NCI-H1417 treated with DMSO at 0.1 percent for 48 hours (cell line): Measurements from ENCODE around the gene BICDL2.

Experiments used
- DNase-seq: peaks from one replicate; lab custom pipeline; 2025; lab: John Stamatoyannopoulos, UW

BICDL2 gene

DNA sequence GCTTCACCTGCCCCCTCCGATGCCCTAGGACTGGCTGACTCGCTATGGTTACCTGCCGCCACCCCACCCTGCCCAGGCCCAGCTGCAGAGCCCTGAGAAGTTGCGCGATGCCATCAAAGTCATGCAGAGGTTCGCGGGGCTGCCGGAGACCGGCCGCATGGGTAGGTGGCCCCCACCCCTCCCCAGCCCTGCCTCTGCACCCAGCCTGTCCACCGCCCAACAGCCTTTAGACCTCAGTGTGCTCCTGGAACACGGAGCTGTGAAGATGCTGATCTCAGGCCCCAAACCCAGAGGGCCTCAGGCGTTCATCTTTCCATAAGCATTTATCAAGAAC, 10.6 kb upstream of the BICDL2 start:
- DNase-seq, result no peak

DNA sequence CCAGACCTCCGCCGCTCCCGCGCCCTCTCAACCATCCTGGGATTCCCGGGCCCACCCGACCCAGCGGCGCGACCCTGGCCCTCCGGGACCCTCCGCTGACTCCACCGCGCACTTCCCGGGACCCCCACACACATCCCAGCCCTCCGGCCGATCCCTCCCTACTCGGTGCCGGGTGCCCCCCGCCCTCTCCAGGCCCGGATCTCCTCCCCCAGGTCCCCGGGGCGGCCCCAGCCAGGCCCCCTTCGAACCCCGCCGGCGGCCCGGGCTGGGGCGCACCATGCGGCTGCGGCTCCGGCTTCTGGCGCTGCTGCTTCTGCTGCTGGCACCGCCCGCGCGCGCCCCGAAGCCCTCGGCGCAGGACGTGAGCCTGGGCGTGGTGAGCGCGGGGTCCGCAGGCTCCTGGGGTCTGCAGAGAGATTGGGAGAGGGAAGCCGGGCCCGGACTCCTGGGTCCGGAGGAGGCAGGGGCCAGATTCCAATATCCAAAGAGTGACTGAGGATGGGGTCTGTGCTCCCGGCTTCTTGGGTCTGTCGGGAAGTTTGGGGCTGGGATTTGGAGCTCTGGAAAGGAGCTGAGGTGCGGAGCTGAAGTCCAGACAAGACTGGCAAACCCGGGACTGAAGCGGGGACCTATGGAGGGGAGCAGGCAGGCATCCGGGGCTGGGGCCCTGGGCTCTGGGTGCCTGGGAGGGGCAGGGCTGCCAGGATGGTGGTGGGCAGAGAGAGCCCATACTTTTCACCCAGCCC, 10.1 kb upstream of the BICDL2 start:
- no peak for DNase-seq

DNA sequence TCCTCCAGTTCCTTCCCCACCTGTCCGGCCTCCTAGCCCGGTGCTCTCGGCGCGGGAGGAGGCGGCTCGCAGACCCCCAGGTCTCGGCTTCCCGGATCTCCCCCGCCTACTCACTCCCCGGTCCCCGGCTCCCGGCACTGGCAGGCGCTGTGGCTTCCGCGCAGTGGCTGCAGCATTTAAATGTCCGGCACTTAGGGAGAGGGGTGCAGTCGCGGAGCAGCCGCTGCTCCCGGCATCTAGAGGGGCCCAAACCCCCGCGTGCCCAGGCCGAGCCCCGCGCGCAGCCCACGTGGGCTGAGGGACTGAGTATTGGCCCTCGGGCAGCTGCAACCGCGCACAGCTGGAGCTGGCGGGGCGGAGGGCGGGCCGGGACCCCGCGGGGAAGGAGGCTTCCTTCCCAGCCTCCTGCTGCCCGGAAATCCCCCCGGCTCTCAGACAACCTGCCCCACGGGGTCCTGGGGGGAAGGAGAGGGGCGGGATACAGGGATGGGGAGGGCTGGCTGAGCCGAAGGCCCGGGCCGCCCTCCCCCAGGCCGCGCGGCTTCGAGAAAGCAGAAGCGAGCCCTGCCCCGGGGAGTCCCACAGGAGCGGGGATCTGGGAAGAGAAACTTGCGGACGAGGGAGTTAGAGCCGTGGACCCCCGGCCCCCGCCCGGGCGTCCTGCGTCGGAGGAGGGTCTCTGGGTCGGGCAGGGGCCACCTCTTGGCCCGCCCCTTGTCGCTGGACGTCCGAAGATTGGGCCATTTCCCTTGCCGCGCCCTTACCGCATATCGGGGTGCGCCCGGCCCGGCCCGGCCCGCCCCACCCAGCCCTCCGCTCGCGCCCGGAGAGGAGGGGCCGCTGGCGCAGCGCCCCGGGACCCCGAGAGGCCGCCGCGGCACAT, 9.3 kb upstream of the BICDL2 start, which contains the start of gene MMP25:
TSS of gene MMP25 (plus strand) at position 804 of the 883 bp plus-strand sequence. CDS start 357 bp downstream, outside the sequence.
- no peak for DNase-seq

DNA sequence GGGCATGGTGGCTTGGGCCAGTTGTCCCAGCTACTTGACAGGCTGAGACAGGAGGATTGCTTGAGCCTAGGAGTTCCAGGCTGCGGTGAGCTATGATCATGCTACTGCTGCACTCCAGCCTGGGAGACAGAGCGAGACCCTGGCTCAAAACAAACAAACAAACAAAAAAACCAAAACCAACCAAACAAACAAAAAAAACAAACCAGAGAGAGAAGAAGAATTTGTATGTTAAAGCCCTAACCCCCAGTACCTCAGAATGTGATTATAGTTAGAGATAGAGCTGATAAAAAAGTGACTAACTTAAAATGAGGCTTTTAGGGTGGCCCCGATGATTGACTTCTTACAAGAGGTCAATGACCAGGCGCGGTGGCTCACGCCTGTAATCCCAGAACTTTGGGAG, 8.0 kb upstream of the BICDL2 start:
- DNase-seq, result no peak

DNA sequence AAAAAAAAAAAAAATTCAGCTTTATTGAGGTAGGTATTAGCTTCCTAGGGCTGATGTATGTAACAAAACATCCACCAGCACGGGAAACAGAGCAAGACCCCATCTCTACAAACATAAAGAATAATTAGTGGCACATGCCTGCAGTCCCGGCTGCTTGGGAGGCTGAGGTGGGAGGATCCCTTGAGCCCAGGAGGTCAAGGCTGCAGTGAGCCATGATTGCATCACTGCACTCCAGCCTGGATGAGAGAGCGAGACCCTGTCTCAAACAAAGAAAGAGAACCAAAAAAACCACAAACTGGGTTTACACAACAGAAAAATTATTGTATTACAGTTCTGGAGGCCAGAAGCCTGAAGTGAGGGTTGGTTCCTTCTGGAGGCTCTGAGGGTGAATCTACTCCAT, 5.6 kb upstream of the BICDL2 start:
- no peak for DNase-seq

DNA sequence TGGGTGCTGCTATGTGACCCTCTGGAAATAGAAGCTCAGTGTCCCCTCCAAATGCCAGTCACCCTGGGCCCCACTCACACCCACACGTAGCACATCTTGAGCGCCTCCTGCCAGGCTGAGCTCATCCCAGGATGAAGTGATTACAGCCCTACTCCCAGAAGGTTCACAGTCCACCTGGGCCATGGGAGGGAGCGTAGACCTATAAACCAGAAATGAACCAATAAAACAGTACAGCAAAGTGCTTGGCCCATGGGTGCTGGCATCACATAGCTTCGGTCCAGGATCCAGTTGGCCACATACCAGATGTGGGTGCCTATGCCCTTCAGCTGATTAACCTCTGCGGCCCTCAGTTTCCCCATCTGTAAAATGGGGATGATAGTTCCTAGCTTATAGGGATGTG, 2.2 kb upstream of the BICDL2 start:
- DNase-seq, result no peak

DNA sequence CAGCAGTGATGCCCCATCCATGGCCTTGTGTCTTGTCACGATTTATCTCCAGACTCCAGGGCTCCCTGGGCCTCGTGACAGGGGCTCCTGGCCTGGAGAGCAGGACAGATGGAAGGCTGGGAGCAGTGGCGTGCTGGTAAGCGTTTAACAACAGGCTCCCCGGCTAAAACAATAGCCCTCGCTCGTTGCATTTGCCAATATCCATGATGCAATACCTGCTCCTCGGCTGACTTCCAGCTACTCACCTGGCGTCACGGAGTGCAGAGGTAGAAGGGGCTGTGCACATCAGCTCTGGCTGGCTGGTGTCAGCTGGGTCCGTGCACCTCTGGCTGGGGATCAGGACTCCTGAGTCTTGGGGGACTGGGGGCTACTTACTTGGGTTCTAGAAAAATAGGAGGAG, 1.5 kb upstream of the BICDL2 start:
- no peak for DNase-seq

DNA sequence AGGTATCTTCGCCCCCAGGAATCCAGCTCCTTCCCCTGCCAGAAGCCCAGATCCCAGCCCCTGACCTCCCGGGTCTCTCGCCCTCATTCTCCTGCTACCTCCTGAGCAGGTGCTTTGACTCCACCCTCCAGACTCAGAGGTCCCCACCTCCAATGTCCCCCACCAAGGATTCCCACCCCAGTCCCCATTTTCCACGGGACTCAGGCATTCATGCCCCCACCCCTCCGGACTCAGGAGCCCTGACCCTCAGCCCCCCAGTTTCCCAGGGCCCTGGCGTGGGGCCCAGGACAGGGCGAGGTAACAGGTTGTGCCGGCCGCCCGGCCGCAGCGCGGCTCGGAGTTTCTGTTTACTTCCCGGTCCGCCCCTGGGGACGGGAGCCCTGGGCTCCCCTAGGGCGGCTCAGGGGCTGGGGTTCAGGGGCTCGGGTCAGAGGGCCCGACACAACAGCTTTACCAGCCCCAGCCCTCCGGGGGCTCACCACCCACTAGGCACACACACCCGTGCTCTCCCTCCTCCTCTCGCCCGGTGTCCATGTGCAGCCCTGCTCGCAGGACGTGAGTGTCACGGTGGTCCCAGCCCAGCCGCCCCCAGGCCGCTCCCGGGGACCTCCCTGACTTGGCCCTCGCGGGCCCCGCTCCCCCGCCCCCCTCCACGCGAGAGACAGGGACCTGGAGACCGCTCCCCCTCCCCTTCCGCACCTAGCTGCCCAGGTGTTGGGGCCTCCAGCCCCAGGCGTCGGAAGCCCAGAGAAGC, 595 bp downstream of the BICDL2 start:
- no peak for DNase-seq

DNA sequence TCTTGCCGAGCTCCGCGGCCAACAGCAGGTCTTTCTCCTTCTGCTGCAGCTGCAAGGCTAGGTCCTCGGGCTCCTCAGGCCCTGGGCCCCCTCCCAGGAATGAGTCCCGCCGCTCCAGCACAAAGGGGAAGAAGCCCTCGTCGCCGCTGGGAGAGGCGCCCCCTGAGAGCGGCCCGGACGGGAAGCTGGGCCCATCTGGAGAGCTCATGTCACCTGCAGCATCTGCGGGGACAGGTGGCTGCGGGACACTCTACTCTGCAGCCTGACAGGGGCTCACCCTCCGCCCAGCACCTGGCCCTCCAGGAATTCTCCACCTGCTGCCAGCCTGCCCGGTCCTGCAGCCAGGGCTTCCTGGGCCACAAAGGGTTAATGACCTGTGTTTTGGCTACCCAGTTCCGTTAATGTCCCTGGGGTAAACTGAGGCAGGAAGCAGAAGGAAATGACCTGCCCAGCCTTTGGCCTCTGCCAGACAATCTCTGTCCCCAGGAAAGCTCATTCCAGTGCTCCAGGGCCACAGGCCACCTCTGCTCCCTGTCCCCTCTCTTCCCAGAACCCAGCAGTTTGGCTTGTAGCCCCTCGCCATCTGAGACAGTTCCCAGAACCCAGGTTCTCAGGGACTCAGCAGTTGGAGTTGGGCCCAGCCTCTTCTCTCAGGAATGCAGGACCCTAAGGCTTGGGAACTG, 1.3 kb downstream of the BICDL2 start:
- no peak for DNase-seq

DNA sequence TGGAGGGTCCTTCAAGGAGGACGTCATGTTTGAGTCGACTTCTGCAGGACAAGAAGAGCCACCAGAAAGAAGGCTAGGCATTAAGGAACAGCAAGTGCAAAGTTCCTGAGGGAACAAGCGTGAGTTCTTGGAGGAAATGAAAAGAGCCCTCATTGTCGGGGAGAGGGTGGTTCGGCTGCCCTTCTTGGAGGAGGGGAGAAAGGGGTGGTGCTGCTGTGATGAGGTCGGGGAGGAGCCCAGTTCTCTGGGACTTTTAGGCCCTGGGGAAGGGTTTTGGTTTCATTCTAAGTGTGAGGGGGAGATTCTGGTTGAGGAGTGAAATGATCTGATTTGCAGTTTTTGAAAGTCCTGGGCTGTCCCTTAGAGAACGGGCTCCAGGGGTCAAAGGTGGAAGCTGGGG, 4.1 kb downstream of the BICDL2 start:
- DNase-seq, result no peak

DNA sequence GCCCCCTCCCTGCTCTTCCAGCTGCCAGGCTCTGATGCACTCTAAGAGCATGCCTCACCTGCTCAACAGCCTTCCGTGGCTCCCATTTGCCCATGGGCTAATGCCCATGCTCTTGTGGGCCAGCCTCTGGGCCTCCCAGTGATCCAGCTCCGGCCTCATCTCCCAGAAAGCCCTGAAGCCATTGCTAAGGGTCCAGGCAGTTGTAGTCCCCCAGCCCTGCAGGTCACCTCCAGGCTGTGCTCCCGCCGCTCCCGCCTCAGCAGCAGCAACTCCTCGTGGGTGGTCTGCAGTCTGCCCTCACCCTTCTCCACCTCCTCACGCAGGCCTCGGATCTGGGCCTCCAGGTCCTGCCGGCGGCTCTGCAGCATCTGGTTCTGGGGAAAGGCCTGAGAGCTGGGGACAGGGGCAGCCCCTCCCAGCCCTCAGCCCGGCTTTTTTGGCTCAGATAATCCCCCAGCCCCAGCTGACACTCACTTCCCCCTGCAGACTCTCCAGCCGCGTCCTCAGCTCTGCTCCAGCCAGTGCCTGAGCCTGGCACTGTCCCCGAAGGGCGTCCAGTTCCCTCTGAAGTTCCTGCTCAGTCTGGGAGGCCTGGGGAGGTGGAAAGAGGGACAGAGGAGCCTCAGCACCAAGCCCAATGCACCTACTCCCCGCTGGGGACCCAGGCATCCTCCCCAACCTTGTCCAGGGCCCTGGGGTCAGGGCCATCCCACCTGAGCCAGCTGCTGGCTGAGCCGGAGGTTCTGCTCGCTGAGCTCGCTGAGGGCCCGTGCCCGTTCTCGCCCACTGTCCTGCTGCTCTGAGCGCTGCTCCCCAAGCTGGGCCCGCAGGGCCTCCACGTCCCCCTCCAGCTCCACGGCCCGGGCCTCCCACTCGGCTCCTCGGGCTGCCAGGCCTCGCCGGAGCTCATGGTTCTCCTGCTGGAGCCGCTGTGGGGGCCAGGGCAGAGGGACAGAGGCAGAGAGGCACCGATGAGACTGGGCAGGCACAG, 6.2 kb downstream of the BICDL2 start:
- DNase-seq, result no peak

DNA sequence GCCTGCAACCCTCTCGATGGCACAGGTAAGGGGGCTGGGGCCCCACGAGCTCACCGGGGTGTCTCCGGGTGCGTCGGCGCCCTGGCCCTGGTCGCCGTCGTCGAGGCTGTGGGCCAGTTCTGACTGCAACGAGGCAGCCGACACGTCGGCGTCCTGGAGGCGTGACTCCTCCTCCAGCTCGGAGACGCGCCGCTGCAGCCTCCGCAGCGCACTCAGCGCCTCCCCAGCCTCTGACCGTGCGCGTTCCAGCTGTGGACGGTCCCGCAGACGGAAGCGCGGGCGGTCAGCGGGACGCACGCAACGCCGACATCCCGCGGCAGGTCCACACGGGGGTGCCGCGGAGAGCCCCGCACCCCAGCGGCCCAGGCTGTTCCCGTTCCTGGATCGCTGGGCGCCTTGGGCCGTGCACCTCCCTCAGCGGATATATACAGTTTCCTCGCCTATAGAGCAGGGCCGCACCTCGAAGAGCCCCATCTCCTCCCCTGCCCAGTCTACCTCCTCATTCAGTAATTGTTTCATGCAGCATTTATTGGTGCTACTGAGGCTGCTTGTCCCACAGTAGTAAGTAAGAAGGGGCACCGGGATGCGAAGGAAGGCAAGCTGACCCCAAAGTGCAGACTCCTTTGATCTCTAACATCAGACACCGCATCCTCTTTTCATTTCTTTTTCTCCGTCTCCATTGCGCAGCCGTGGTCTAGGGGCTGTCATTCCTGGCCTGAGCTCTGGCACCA, 7.1 kb downstream of the BICDL2 start:
- no peak for DNase-seq

DNA sequence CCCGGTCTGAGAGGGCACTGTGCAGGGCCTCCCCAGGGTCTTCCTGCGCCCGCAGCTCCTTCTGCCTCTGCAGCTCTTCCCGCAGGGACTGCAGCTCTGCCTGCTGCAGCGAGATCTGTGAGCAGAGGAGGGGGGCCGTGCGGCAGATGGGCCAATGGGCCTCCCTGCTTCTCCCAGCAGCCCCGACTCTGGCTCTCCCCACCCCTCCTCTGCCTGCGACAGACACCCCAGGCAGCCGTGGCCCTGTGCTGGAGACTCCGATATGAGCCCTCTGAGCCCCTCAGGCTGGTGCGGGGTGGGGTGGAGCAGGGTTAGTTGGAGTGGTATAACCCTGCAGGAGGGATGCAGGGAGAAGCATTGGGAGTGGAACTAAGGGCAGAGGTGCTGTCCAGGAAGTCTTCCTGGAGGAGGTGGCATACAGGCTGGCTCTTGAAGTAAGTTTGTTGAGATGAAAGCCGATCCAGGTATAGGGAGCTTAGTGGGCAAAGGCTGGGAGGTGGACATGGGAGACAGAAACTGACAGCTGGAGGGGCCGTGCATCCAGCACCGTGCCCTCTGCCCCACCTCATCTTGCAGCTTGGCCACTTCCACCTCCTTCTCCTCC, 7.9 kb downstream of the BICDL2 start:
- DNase-seq, result no peak

DNA sequence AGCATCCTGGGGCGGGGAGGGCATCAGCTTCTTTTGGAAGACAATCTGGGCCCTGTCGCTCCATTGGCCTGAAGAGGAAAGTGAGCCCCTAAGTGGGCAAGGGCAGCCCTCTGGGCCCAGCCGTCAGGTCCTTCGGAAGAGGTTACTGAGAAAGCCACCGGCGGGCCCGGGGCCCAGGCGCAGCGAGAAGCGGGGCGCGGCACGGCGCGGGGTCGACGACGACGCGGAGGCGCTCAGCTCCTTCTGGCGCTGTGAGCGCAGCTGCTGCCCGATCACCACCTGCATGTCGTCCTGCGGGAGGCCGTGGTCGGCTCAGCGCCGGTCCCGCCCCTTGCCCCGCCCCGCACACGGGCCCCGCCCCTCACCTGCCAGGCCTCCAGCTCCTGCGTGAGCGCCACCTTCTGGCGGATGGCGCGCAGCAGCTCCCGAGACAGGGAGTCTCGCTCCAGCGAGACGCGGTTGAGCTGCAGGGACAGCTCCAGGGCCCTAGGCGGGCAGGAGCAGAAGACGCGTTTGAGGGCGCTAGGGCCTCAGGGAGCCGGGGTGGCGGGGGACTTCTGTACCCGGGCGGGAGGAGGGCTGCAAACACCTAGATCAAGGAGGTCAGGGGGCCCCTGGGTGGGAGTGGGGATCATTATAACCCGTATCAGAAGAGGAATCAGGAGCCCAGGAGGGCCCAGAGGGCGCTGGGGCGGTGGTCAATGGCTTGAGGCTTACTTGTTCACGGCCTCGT, 8.6 kb downstream of the BICDL2 start:
- DNase-seq, result peak; percentile 19

DNA sequence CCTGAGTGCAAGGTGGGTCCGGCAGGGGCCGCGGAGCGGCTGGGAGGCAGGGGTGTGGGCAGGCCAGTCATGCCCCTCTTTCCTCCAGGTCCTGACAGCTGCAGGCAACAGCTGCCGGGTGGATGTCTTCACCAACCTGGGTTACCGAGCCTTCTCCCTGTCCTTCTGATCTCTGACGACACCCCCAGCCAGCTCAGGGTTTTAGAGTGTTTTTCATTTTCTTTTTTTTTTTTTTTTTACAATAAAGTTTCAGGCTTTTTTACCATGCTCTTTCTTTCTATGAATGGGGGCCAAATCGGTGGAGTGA, 9.3 kb downstream of the BICDL2 start:
- DNase-seq, result no peak

DNA sequence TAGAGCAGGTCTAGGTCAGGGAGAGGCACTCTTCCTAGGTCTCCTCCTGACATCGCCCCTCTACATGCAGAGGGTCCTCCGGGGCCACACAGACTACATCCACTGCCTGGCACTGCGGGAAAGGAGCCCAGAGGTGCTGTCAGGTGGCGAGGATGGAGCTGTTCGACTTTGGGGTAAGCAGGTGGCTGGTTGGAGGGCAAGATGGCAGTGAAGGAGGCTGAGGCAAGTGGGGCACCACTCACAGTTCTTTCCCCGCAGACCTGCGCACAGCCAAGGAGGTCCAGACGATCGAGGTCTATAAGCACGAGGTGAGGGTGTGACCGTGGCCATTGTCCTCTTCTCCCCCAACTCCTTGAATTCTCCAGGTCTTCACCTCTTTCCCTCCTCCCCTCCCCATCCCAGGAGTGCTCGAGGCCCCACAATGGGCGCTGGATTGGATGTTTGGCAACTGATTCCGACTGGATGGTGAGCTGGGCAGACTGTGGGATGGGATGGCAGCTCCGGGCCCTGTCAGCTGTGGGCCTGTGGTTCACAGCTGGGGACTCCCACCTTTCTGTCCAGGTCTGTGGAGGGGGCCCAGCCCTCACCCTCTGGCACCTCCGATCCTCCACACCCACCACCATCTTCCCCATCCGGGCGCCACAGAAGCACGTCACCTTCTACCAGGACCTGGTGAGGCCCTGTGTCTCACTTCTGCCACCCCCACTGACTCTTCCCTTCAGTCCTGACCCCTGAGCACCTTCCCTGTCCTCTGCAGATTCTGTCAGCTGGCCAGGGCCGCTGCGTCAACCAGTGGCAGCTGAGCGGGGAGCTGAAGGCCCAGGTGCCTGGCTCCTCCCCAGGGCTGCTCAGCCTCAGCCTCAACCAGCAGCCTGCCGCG, 9.9 kb downstream of the BICDL2 start:
- no peak for DNase-seq

DNA sequence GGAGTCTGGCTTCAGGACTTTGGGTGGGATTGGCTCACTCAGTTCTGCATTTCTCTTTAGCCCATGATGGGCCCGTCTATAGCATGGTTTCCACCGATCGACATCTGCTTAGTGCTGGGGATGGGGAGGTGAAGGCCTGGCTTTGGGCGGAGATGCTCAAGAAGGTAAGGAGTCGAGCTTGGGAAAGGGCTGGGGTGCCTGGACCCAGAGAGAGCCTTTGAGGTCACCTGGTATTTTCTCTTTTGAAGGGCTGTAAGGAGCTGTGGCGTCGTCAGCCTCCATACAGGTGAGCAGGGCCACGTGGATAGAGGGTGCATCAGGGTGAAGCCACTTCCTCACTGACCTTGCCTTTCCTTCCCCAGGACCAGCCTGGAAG, 10.8 kb downstream of the BICDL2 start:
- DNase-seq, result no peak
